Eye (tissue), 1 donor: ENCODE results near the gene KDM4B.

Source experiments
- DNase-seq: peaks from one replicate; pipeline ENCODE4 v3.0.0-alpha.2; 2015

KDM4B gene

DNA sequence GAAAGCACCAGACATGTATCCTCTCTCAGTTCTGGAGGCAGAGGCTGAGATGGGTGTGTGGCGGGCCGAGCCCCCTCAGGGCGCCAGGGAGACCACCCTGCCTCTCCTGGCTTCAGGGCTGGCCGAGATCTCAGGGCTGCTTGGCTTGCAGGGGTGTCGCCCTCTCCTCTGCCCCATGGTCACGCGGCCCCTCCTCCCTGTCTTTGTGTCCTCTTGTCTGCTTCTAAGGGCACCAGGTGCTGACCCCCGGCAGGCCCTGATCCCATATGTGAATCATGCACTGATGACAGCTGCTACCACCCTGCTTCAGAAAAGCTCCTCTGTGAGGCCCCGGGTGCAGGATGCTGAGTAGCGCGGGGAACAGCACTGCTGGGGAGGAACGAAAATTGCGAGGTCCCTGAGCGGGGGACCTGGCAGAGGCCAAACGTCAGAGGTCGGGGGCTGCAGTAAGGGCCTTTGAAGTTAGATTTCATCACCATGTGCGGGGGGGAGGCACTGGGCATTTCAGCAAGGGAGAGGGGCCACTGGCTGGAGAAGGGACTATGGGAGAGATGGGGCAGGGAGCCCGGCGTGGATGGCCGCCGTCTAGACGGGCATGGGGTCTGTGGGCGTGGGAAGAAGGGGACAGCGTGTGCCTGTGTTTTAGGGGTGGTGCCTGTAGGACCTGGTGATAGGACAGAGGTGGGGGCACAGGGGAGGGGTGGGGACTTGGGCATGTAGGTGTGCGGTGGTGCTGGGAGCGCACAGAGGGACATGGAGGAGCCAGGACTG, 125.2 kb downstream of the KDM4B start:
- DNase-seq = peak; percentile 80

- DNase-seq = peak; percentile 44
Measured at GRCh38 chr19:5094768-5095567, 126.1 kb downstream of the KDM4B start.

- peak; percentile 36 for DNase-seq
Measured at GRCh38 chr19:5095568-5095850, 126.6 kb downstream of the KDM4B start.

GRCh38 chr19:5096536-5096935, 127.6 kb downstream of the KDM4B start:
- no peak for DNase-seq

DNA sequence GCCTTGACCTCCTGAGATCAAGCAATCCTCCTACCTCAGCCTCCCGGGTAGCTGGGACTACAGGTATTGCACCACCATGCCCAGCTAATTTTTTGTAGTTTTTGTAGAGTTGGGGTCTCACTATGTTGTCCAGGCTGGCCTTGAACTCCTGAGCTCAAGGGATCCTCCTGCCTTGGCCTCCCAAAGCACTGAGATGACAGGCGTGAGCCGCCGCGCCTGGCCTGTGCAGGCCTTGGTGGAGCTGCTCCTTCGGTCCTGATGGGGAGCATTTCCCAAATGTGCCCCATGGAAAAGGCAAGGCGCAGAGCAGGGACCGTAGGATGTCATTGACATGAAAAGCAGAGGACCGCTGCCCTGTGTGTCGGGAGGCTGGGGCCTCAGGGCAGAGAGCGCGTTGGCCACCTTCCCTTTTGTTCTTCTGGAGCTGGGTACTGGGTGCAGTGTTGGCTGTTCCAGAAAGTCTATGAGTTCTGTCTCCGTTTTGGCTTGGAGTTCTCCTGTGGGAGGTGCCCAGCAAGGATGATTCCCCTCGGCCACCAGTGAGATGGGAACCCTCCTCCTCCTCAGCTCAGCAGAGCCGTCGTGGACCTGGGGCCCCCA, 128.5 kb downstream of the KDM4B start:
- no peak for DNase-seq

DNA sequence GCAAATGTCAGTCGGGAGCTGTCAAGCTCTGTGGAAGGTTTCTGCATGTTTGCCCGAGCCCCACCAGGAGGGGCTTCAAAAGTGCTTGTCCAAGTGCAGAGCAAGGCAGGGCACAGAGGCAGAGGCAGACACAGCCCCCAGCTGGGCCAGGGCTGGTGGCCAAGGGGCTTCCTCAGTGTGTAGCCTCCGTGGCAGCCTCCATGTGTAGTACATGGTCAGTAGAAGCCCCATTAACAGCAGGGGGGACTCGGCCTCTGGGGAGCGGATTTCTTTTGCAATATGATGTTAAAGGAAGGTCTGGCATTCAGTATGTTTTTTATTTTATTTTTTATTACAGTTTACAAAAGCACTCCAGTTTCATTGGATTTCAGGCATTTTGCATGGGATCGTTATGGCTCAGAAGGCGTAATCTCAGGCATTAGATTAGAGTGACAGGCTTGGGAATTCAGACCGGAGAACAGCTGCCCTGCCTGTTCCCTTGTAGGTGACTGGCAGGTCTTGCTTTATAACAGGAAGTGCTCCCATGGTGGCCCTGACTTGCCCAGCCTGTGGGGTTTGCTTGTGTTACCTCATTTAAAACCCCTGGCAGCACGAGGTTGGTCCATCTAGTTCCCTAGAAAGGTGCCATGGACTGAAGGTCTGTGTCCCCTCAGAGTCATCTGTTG, 129.2 kb downstream of the KDM4B start:
- DNase-seq = no peak

- DNase-seq = no peak
Measured at GRCh38 chr19:5098646-5099045, 129.7 kb downstream of the KDM4B start.

DNA sequence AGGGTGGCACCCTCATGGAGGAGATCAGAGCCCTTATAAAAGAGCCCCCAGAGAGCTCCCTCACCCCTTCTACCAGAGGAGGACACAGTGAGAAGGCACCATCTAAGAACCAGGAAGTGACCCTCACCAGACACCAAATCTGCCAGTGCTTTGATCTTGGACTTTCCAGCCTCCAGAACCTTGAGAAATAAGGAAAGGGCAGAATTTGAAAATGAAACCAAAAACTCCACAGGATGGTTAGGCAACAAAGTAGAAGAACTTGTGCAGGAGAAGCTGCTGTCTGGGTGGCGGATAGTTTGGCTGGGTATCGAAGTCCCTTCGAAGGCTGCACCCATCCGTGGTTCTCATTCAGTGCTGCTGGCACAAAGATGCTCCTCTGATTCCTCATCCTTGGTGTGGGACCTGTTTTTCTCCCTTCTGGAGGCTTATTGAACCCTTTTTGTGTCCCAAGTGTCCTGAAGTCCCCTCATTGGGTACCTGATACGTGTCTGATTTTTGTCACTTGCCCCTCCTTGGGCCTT, 130.8 kb downstream of the KDM4B start:
- no peak for DNase-seq

DNA sequence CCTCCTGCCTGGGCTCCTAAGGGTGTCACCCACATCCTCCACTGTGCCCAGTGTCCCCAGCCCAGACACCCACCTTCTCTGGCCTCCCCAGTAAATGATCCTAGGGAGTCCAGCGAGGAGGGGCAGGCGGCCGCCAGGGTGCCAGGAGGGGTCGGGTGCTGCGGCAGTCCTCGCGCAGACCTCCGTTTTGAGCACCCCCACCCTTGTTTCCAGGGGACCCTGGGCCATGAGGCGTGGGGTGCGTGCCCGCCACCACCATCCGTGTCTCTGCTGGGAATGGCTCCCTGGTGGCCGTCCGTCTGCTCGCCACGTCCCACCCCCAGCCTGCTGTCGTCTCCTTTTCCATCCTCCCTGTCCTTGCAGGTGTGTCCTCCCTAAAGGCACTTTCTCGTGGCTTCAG, 133.0 kb downstream of the KDM4B start:
- DNase-seq = no peak

DNA sequence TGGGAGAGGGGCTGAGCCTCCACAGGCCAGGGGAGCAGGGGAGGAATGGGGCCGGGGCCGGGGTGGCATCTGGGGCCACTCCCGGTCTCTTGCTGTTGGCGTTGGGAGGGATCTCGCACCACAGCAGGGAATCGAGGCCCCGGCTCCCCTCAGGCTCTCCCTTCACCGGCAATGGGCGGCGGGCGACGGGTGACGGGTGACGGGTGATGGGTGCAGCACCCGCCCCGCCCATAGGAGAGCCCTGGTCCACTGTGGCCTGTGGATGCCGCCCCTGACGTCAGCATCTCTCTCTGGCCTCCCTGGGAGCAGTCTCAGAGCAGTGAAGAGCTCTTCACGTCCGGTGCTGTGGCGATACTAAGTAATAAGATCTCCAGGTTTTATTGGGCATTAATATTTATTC, 133.6 kb downstream of the KDM4B start:
- no peak for DNase-seq

- no peak for DNase-seq
Measured at GRCh38 chr19:5103061-5103701, 134.3 kb downstream of the KDM4B start.

DNA sequence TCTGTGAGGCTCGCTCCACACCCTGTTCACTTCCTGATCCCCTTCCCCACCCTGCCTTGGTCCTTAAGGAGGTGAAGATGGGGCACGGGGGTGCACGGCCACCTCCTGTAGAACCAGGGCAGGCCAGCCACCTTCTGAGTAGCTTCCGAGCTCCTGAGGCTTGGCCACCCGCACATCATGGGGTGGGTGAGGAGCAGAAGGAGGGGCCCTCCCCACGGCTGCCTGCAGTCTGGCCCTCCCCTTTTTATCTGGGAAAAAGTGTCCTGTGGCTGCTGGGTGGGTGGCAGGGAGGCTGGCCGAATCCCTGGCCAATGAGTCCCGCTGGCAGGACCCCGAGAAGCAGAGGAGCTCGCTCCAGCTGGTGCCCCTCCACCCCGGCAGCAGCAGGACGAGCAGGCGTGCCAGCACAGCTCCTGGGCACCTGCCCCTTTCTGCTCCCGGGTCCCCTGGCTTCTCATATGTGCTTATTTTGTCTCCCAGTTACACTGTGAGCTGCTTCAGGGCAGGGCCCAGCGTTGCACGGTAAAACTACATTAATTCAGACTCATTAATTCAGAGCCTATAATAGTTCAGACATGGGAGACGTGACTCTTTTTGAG, 135.0 kb downstream of the KDM4B start:
- DNase-seq = no peak

DNA sequence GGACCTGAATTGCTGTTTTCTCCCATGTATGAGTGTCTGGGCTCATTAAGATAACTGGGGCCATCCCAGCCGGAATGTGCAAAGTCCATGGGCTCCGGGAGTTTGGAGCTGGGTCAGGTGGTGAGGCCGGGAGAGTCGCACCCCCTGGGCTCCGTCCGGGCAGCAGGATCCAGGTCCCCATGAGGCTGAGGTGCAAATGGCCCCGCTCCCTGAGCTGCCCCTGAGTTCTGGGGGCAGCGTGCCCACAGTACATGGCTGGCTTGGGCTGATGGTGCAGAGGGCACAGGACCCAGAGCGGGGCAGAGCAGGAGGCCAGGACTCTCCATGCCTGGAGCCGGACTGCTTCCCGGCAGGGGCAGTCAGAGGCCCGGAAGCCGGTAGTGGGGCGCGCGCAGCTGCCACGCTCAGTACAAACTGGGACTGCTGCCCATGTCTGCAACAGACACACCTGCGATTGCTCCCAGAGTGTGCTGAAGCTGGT, 136.0 kb downstream of the KDM4B start:
- DNase-seq = no peak

GRCh38 chr19:5106191-5106726, 137.3 kb downstream of the KDM4B start:
- no peak for DNase-seq

- DNase-seq = no peak
Measured at GRCh38 chr19:5106971-5107370, 138.1 kb downstream of the KDM4B start.

- no peak for DNase-seq
Measured at GRCh38 chr19:5107432-5108122, 138.7 kb downstream of the KDM4B start.

DNA sequence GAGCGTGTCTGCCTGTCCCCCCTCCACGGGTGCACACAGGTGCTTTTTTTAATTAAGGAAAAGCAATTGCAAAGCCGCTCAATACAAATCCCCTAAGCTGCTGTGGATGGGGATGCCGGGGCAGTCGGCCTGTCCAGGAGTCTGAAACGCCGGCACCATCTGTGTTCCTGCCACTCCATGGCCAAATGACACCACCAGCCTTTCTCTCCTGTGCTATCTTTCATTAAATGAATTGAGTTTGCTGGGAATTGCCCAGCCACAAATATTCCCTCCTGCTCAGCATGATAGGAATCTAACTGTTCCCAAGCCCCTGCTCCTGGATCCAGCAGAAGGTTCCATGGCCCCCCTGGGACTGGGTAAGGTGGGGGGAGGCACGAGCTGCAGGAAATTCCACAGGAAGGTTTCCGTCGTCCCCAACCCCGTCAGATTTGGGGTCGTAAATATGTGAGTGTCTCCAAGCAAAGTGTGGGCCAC, 139.2 kb downstream of the KDM4B start:
- DNase-seq = no peak

DNA sequence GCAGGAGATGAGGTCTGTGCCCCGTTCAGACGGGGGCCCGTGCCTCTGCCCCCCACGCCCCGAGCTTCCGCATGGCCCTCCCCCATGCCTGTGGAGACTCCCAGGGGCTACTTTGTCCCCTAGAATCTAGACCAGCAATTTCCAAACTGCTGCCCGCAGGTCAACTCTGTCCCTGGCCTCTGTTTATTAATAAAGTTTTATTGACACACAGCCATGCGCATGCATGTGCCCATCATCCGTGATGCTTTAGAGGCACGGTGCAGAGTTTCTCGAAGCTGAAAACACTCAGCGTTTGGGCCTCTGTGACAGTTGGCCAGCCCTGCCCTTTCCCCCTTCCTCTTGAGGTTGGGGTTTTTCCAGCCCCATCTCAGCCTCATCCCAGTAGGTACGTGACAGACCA, 140.0 kb downstream of the KDM4B start:
- no peak for DNase-seq

DNA sequence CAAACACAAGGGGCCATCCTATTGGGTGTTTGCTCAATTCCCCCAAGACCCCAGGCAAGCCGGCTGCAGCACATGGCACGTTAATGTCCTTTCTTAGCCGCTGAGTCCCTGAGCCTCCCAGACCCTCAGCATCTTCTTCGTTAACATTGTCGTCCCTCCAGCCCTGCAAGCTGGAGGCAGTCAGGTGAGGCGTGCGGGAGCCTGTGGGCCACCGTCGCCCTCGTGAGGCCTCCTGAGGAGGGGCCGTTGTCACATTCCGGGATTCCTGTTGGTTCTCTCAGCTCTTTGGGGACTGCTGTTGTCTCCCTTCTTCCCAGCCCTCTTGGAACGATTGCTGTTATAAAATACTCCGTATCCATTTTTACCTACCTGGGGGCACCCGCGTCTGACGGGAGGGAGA, 140.6 kb downstream of the KDM4B start:
- no peak for DNase-seq

- no peak for DNase-seq
Measured at GRCh38 chr19:5110546-5110945, 141.6 kb downstream of the KDM4B start.

GRCh38 chr19:5111051-5111450, 142.1 kb downstream of the KDM4B start:
- no peak for DNase-seq
